ENCODE measurements around the gene UBE3B.

The UBE3B gene

DNA sequence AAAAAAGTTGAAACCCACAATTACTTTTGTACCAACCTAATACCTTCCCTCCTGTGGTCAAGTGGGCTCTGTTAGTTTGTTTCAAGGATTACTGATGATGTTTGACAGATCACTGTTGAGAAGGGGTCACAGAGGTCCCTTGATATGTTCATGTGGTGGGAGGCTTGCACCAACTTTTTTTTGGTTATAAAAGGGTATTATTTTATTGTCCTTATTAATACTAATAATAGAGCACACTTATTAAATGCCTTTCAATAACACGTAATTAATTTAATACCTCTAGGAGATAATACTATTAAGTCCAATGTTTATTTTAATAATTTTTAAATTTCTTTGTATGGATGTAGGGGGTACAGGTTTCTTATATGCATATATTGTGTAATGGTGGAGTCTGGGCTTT lies 4.4 kb downstream of the UBE3B start (continued):
- TF ChIP-seq, protein P1, sequence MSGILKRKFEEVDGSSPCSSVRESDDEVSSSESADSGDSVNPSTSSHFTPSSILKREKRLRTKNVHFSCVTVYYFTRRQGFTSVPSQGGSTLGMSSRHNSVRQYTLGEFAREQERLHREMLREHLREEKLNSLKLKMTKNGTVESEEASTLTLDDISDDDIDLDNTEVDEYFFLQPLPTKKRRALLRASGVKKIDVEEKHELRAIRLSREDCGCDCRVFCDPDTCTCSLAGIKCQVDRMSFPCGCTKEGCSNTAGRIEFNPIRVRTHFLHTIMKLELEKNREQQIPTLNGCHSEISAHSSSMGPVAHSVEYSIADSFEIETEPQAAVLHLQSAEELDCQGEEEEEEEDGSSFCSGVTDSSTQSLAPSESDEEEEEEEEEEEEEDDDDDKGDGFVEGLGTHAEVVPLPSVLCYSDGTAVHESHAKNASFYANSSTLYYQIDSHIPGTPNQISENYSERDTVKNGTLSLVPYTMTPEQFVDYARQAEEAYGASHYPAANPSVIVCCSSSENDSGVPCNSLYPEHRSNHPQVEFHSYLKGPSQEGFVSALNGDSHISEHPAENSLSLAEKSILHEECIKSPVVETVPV (CRISPR knock-in tag; IDR thresholded peaks at IDR 0.05): no peak
- TF ChIP-seq TCF4 (CRISPR knock-in tag; IDR thresholded peaks at IDR 0.05; ENCODE audit: borderline replicate concordance): no peak
- TF ChIP-seq RARB (CRISPR knock-in tag; IDR thresholded peaks at IDR 0.05): no peak
- no peak for TF ChIP-seq TOX (CRISPR knock-in tag; IDR thresholded peaks at IDR 0.05; ENCODE audit: borderline replicate concordance)
- TF ChIP-seq ESRRG (CRISPR knock-in tag; IDR thresholded peaks at IDR 0.05): no peak
- no peak for TF ChIP-seq GLIS3 (CRISPR knock-in tag; IDR thresholded peaks at IDR 0.05)
- TF ChIP-seq PPARA (CRISPR knock-in tag; IDR thresholded peaks at IDR 0.05; ENCODE audit: borderline replicate concordance): no peak
- TF ChIP-seq ZFP3 (CRISPR knock-in tag; IDR thresholded peaks at IDR 0.05): no peak
- TF ChIP-seq ARNTL (CRISPR knock-in tag; IDR thresholded peaks at IDR 0.05; ENCODE audit: borderline replicate concordance, low read depth): no peak

DNA sequence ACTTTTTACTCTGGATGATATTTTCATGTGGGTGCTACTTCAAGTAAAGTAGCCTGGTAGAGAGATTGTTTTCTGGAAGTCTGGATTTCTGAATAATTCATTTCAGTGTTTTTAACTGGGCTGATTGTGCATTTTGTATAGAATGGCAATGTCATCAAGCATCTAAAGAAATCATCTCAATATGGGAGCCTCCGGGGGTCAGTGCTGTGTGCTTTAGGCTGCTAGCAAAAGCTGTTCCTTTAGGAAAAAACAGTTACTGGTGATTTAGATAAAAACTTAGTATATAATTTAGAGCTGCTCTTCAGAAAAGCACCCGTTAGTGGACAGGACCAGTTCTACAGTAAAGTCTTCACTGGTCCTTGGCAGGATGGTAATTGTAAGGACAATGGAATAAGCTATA lies 5.1 kb downstream of the UBE3B start:
- no peak for TF ChIP-seq TCF4 (CRISPR knock-in tag; IDR thresholded peaks at IDR 0.05; ENCODE audit: borderline replicate concordance)
- TF ChIP-seq, protein P2, sequence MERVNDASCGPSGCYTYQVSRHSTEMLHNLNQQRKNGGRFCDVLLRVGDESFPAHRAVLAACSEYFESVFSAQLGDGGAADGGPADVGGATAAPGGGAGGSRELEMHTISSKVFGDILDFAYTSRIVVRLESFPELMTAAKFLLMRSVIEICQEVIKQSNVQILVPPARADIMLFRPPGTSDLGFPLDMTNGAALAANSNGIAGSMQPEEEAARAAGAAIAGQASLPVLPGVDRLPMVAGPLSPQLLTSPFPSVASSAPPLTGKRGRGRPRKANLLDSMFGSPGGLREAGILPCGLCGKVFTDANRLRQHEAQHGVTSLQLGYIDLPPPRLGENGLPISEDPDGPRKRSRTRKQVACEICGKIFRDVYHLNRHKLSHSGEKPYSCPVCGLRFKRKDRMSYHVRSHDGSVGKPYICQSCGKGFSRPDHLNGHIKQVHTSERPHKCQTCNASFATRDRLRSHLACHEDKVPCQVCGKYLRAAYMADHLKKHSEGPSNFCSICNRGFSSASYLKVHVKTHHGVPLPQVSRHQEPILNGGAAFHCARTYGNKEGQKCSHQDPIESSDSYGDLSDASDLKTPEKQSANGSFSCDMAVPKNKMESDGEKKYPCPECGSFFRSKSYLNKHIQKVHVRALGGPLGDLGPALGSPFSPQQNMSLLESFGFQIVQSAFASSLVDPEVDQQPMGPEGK (CRISPR knock-in tag; IDR thresholded peaks at IDR 0.05; ENCODE audit: borderline replicate concordance): no peak
- TF ChIP-seq ISL1 (CRISPR knock-in tag; IDR thresholded peaks at IDR 0.05): no peak
- TF ChIP-seq ZNF565 (CRISPR knock-in tag; conservative IDR thresholded peaks at IDR 0.05; ENCODE audit: low read depth): no peak
- no peak for TF ChIP-seq ZFP30 (CRISPR knock-in tag; IDR thresholded peaks at IDR 0.05)
- no peak for ATAC-seq

DNA sequence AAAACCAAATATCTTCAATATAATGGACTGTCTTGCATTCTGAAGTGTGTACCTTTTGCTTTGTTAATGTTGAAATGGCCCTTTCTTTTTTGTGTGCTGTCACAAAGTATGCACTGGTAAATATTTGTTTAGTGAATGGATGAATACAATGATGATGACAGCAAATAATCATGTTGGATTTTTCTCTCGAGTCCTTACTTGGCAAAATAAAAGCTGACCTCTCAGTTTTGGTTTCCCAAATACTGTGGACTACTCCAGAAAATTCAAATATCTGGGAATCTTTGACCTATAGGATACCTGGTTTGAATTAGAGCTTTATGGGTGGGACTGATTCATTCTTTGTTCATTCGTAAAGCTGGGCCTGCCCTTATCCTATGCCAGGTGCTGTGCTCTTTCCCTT lies 5.5 kb downstream of the UBE3B start:
- TF ChIP-seq TCF4 (CRISPR knock-in tag; IDR thresholded peaks at IDR 0.05; ENCODE audit: borderline replicate concordance) (no peak), ZNF565 (CRISPR knock-in tag; conservative IDR thresholded peaks at IDR 0.05; ENCODE audit: low read depth) (no peak), ZNF8 (CRISPR knock-in tag; IDR thresholded peaks at IDR 0.05) (no peak), GLIS3 (CRISPR knock-in tag; IDR thresholded peaks at IDR 0.05) (no peak), SNAI2 (CRISPR knock-in tag; IDR thresholded peaks at IDR 0.05) (no peak), CSDC2 (CRISPR knock-in tag; IDR thresholded peaks at IDR 0.05) (no peak), RARB (CRISPR knock-in tag; IDR thresholded peaks at IDR 0.05) (no peak), ZFP30 (CRISPR knock-in tag; IDR thresholded peaks at IDR 0.05) (no peak), ZNF70 (CRISPR knock-in tag; IDR thresholded peaks at IDR 0.05) (no peak), ESRRG (CRISPR knock-in tag; IDR thresholded peaks at IDR 0.05) (no peak), ARNTL (CRISPR knock-in tag; IDR thresholded peaks at IDR 0.05; ENCODE audit: borderline replicate concordance, low read depth) (no peak), ISL1 (CRISPR knock-in tag; IDR thresholded peaks at IDR 0.05) (no peak)
- TF ChIP-seq, protein P1 (CRISPR knock-in tag; IDR thresholded peaks at IDR 0.05): no peak
- TF ChIP-seq, protein P3, sequence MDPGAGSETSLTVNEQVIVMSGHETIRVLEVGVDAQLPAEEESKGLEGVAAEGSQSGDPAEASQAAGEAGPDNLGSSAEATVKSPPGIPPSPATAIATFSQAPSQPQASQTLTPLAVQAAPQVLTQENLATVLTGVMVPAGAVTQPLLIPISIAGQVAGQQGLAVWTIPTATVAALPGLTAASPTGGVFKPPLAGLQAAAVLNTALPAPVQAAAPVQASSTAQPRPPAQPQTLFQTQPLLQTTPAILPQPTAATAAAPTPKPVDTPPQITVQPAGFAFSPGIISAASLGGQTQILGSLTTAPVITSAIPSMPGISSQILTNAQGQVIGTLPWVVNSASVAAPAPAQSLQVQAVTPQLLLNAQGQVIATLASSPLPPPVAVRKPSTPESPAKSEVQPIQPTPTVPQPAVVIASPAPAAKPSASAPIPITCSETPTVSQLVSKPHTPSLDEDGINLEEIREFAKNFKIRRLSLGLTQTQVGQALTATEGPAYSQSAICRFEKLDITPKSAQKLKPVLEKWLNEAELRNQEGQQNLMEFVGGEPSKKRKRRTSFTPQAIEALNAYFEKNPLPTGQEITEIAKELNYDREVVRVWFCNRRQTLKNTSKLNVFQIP (CRISPR knock-in tag; IDR thresholded peaks at IDR 0.05; ENCODE audit: borderline replicate concordance, low read depth): no peak
- no peak for ATAC-seq

DNA sequence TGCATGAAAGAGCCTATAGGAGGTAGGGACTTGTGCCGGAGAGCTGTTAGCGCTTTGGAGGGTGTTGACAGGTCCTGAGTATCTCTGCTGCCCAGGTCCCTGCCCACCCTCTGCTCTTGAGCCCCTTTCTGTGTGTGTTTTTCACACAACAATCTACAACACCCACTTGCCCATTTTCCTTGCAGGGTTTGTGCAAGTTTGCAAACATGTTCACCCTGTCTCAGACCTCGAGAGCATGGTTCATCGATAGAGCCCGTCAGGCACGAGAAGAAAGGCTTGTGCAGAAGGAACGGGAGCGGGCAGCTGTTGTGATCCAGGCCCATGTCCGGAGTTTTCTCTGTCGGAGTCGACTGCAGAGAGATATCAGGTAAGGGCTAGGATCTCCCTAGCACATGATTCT lies 5.9 kb downstream of the UBE3B start:
- ATAC-seq: no peak
- no peak for TF ChIP-seq RARB (CRISPR knock-in tag; IDR thresholded peaks at IDR 0.05)
- no peak for TF ChIP-seq ZC3H10 (CRISPR knock-in tag; IDR thresholded peaks at IDR 0.05)
- no peak for TF ChIP-seq BACH2 (CRISPR knock-in tag; IDR thresholded peaks at IDR 0.05; ENCODE audit: borderline replicate concordance)
- TF ChIP-seq GLIS3 (CRISPR knock-in tag; IDR thresholded peaks at IDR 0.05): no peak
- TF ChIP-seq PPARA (CRISPR knock-in tag; IDR thresholded peaks at IDR 0.05; ENCODE audit: borderline replicate concordance): no peak
- TF ChIP-seq, protein P4, sequence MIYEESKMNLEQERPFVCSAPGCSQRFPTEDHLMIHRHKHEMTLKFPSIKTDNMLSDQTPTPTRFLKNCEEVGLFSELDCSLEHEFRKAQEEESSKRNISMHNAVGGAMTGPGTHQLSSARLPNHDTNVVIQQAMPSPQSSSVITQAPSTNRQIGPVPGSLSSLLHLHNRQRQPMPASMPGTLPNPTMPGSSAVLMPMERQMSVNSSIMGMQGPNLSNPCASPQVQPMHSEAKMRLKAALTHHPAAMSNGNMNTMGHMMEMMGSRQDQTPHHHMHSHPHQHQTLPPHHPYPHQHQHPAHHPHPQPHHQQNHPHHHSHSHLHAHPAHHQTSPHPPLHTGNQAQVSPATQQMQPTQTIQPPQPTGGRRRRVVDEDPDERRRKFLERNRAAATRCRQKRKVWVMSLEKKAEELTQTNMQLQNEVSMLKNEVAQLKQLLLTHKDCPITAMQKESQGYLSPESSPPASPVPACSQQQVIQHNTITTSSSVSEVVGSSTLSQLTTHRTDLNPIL (CRISPR knock-in tag; IDR thresholded peaks at IDR 0.05; ENCODE audit: low read depth): no peak
- TF ChIP-seq ESRRG (CRISPR knock-in tag; IDR thresholded peaks at IDR 0.05): no peak
- no peak for TF ChIP-seq CSDC2 (CRISPR knock-in tag; IDR thresholded peaks at IDR 0.05)
- no peak for TF ChIP-seq ISL1 (CRISPR knock-in tag; IDR thresholded peaks at IDR 0.05)
- no peak for TF ChIP-seq ZFP3 (CRISPR knock-in tag; IDR thresholded peaks at IDR 0.05)
- TF ChIP-seq OSR1 (CRISPR knock-in tag; IDR thresholded peaks at IDR 0.05): no peak
- TF ChIP-seq, protein P1 (CRISPR knock-in tag; IDR thresholded peaks at IDR 0.05): no peak
- TF ChIP-seq, protein P5, sequence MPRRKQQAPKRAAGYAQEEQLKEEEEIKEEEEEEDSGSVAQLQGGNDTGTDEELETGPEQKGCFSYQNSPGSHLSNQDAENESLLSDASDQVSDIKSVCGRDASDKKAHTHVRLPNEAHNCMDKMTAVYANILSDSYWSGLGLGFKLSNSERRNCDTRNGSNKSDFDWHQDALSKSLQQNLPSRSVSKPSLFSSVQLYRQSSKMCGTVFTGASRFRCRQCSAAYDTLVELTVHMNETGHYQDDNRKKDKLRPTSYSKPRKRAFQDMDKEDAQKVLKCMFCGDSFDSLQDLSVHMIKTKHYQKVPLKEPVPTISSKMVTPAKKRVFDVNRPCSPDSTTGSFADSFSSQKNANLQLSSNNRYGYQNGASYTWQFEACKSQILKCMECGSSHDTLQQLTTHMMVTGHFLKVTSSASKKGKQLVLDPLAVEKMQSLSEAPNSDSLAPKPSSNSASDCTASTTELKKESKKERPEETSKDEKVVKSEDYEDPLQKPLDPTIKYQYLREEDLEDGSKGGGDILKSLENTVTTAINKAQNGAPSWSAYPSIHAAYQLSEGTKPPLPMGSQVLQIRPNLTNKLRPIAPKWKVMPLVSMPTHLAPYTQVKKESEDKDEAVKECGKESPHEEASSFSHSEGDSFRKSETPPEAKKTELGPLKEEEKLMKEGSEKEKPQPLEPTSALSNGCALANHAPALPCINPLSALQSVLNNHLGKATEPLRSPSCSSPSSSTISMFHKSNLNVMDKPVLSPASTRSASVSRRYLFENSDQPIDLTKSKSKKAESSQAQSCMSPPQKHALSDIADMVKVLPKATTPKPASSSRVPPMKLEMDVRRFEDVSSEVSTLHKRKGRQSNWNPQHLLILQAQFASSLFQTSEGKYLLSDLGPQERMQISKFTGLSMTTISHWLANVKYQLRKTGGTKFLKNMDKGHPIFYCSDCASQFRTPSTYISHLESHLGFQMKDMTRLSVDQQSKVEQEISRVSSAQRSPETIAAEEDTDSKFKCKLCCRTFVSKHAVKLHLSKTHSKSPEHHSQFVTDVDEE (CRISPR knock-in tag; IDR thresholded peaks at IDR 0.05): no peak
- TF ChIP-seq ARNTL (CRISPR knock-in tag; IDR thresholded peaks at IDR 0.05; ENCODE audit: borderline replicate concordance, low read depth): no peak

All from SK-N-SH treated with all-trans-retinoic acid at 6 μM for 48 hours (cell line).